Measurements from ENCODE around the gene KRT74.

The KRT74 gene

DNA sequence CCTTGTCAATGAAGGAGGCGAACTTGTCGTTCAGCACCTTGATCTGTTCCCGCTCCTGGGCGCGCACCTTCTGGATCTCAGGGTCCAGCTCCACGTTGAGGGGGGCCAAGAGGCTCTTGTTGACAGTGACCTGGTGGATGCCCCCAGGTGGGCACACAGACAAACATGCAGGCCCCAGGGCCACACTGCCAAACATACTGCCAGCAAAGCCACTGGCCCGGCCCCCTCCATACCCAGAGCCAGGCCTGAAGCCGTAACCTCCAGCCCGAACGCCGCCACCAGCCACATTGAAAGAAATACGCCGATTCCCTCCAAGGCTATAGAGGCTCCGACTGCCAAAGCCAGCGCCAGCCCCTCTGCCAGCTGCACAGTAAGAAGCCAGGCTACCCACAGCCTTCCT lies 337 bp downstream of the KRT74 start:
- DNase-seq (ENCODE audit: low spot score): no peak

DNA sequence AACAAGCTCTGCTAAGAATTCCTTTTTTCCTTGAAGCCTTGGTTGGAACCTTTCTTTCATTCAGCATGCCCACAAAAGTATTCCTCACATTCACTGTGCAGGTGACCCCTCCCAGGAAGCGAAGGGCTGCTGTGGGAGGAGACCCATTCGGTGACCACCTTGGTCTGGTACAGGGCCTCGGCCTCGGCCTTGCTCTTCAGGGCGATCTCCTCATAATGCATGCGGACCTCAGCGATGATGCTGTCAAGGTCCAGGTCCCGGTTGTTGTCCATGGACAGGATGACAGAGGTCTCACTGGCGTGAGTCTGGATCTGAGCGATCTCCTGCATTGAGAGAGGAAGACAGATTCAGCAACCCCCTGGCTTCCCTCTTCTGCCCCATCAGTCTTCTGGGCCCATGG lies 3.1 kb downstream of the KRT74 start:
- no peak for DNase-seq (ENCODE audit: low spot score)

DNA sequence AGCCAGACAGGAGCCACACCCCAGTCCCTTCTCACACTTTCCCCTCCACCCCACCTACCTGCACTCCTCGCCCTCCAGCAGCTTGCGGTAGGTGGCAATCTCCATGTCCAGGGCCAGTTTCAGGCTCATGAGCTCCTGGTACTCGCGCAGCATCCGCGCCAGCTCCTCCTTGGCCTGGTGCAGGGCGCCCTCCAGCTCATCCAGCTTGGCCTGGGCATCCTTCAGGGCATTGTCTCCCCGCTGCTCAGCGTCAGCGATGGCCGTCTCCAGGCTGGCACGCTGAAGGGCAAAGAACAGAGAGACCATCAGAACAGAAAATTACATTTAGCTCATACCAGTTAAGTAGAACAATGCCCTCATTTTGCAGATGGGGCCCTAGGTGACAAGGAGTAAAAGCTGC lies 5.5 kb downstream of the KRT74 start:
- DNase-seq (ENCODE audit: low spot score): no peak

DNA sequence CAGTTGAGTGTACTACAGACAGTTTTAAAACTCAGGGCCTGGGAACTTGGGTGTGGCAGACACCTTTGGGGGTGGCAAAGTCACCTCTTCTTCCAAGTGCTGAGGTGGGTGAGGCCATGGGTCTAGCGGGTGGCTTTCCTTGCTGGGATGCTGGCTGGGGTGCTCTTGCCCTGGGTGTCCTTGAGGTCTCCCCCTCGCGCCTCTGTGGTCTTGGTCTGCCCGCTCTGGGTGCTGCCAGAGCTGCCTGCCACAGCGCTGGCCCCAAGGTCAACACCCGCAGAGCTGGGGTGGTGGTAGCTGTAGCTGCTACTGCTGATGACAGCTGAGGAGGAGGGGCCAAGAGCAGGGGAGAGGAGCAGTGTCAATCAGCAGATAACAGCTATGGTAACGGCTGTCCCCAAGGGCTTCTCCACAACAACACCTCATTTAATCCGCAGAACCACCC lies 6.8 kb downstream of the KRT74 start:
- no peak for DNase-seq (ENCODE audit: low spot score)

DNA sequence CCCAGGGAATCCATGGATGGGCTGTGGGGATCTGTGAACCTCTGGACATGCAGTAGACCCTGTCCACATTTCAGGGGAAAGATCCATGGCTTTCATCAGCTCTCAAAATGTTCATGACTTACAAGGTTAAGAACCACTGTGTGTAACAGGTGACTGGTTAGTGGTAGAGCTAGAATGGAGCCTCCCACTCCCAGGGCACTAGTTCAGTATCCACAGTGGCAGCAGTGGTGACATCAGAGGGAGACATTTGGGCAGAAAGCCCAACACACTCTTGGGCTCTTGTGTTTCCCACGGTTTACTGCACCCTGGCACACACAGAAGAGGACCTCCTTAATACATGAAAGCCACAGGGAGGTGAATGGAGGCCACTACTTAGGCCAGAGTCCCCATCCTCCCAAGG lies 9.1 kb downstream of the KRT74 start:
- DNase-seq (ENCODE audit: low spot score): no peak

DNA sequence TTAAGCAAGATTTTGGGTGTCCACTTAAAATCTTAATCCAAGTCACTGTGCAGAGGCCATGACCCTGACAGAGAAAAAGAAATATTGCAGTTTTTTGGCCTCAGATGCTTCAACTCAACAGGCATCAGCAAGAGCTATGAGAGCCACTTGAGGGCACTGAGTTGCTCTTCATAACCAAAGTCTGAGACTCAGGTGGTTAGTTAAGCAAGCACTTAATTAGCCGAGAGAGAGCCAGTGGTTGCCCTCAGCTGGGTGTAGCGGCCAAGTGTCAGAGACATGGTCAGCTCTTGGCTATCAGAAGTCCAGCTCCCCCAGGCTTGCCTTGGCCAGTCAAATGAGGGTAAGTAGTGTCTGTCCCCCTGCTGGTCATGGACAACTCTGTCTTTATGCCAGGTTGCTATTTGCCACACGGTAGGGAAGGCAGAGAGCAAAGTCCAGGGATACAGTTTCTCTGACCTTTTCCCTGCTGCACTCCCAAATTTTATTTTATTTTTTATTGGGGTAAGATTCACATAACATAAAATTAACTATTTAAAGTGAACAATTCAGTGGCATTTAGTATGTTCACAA lies 11.7 kb downstream of the KRT74 start:
- no peak for DNase-seq (ENCODE audit: low spot score)

DNA sequence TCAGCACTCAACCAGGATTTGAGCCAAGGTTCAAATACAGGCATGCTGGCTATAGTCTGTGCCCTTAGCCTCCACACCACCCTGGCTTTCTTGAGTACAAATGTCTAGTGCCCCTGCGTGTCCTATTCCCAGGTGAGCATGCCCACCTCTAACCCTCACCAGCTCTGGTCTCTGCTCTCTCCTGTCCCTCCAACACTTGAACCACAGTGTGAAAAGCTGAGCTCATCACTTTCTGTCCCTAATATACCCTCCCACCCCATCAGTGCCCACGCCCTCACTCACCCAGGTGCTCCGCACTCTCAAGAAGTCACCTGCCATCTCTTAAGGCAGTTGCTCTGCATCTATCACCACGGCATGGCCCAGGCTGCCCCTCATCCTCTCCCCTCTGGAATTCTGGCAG lies 13.7 kb downstream of the KRT74 start:
- no peak for DNase-seq (ENCODE audit: low spot score)

DNA sequence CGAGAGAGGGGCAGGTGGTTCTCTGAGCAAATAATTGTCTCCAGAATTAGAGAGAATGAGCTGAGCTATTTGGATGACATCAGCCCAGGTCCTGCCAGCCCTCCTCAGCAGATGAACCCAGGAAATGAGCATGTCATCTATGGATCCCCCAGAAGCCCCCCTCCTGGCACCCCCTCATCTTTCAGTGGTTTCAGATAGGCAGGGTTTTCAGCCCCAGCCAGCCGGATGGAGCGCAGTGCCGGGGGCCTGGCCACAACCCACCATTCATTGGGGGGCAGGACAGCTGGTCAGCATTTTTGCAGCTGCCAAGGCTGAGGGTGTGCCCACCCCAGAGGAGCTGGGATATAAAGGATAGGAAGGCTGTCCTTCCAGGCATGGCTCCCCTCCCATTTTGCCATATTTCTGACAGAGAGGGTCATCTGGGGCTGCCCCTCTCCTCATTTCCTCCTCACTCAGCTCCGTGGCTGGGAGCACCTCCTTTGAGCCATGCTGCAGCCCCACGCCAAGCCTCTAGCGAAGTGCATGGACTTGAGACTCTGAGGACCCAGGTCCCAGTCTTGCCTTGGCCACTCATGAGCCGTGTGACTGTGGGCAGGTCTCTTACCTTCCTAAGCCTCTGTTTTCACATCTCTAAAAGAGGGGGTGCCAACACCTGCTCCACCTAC lies 14.7 kb downstream of the KRT74 start:
- DNase-seq (ENCODE audit: low spot score): no peak

DNA sequence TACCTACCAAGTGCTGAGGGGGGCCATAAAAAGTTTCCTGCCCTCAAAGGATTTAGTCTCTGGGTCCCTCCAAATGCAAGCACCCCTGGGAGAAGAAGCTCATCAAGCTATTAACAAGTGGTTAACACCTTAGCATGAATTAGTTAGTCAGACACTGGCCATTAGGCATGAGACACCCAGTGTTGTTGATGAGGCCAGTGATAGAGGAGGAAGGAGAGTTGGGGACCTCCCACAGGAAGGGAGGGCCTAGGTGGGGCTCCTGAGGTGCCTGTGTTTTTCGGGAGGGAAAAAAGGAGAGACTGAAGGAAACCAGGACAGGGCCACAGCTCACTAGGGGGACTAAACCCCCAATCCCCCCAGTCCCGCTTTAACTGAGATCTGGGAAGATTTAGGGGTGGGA lies 16.2 kb downstream of the KRT74 start:
- no peak for DNase-seq (ENCODE audit: low spot score)

DNA sequence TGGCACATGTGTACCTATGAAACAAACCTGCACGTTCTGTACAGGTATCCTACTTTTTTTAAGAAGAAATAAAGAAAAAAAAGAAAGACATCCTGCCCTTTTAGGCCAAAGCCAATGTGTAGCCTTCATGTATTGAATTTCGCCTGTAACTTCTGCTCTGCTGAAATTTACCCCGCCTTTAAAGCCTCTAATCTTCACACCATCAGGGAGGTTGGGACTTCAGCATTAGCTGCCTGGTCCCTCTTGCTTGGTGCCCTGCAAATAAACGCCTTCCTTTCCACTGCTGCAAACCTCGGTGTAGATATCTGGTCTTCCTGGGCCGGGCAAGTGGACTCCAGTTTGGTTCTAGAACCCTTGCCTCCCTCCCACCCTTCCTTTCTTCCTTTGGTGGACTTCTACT lies 18.1 kb downstream of the KRT74 start:
- no peak for DNase-seq (ENCODE audit: low spot score)

DNA sequence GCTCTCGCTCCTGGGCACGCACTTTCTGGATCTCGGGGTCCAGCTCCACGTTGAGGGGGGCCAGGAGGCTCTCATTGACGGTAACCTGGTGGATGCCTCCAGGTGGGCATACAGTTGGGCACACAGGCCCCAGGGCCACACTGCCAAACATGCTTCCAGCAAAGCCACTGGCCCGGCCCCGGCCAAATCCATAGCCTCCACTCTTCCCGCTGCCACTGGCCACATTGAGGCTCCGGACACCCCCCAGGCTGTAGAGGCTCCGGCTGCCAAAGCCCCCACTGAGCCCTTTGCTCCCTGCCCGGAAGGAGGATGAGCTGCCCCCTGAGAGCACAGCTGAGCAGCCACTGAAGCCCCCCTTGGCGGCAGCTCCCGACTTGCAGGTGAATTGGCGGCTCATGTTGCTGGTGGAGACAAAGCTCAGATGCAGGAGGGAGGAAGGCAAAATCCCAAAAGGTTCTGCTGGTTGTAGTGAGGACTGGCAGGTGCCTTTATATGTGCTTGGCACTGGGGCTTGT lies 20.9 kb downstream of the KRT74 start, which contains the start of gene KRT71:
KRT71 (minus strand) TSS at position 465 of the 515 bp plus-strand sequence; CDS start at position 397, 68 bp downstream.
- DNase-seq (ENCODE audit: low spot score): no peak

DNA sequence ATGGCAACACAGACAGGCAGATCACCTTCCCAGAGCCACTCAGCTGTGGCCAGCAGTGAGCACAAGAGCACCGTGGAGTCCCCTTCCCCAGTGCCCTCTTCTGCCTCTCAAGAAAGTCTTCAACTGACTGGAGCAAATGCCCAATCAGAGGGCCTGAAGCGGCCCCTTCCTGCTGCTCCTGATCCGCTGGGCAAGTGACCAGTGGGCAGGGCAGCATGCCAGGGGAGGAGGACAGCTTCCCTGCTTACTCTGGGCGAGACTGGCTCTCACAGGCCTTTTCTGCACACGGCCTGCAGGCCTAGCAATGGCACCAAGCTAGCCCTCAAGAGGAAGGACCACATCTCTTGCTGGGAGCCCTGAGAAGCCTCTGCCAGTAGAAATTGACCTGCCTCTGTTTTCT lies 21.6 kb downstream of the KRT74 start:
- DNase-seq (ENCODE audit: low spot score): no peak

DNA sequence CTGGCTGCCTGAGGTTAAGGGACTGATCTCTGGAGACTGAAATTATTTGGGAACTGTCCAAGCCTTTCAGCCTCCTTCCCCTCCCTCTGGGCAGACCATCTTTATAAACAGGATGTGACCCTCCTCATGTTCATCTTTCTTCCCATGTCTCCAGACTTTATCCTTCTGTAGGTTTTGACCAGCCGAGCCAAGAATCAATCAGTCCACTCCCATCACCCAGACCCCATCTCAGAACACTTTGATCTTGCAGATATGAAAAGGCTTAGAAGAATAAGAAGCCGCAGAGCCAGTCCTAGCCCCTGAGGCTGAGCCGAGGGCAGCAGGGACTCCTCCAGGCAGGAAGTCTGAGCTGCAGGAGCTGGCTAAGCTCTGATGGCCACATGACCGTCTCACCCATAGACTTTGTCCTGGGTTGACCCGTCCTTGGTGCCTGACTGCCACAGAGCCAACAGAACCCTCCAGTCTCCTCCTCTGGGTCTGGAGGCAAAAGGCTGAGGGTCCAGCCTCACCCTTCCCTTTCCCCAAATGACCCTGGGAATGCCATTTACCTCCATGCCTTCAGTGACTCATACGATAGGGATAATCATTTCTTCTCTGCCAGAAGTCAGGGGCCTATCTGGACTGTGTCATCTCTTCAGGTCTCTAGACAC lies 22.3 kb downstream of the KRT74 start:
- peak; percentile 49 for DNase-seq (ENCODE audit: low spot score)

DNA sequence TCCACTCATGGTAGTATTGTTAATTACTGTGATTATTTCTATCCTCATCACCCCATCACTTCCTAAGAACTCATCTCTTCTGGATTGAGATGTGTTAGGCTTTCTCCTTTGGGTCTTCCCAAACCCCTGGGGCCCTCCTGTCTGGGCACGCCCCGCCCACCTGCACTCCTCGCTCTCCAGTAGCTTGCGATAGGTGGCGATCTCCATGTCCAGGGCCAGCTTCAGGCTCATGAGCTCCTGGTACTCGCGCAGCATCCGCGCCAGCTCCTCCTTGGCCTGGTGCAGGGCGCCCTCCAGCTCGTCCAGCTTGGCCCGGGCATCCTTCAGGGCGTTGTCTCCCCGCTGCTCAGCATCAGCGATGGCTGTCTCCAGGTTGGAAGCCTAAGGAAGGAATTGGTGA lies 27.5 kb downstream of the KRT74 start:
- DNase-seq (ENCODE audit: low spot score): no peak

DNA sequence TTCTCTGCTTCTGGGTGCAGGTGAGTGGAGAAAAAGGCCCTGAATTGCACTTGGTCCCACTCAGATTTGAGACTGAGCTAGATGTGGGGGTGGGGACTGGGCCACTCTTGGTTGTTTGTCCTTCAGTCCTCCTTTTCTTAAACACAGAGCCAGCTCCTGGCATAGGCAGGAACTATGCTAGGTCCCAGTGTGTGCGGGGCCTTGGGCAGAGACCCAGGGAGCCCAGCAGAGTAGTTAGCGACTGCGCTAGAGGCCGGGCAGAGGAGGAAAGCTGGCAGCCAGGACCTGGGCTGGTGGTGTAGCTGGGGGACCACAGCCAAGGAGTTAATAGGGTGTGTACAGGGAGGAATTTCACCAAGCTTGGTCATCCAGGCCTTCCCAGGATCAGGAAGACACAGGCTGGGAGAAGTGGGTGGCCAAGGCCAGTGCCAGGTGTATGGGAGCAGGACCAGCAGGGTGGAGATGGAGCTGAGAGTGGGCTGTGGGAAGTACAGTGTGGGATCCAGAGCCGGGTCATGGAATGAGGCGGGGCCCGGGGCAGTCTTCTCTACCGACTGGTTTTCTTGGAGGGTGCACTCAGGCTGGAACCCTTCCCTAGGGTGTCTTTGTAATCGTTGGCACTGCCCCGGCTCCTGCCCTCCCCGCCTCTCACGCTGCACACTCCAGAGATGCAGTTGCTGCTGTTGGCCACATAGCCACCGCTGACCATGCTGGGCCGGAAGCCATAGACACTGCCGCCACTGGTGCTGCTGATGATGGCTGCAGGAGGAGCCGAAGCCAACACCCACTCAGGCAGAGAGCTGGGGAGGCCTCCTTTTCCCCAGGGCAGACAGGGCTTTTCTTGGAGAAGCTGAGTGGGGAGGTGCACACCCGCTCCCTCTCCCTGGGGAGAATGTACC lies 29.4 kb downstream of the KRT74 start:
- DNase-seq (ENCODE audit: low spot score): no peak

DNA sequence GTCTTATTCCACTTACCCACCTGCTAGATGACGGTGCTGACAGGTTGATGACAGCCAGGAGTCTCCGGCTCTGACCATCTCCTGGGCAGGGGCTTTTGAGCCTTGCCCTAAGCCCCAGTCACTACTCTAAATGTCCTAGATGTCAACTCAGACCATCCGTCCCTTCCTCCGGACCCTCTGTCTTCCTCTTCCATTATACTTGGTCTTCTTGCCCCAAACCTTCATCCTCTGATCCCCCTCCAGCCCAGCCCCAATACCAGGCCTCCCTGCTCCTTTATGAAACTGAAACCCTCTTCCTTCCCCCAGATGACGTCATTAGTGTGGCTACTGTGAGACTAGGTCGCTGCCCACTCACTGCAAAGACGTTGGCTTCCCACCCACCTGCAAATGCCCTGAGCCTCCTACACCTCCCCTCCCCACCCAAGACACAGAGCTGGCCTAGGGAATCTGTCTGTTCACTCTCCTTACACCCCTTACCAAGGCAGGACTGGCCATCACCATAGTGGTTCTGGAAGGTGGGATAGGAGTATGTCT lies 30.8 kb downstream of the KRT74 start:
- DNase-seq (ENCODE audit: low spot score): no peak

DNA sequence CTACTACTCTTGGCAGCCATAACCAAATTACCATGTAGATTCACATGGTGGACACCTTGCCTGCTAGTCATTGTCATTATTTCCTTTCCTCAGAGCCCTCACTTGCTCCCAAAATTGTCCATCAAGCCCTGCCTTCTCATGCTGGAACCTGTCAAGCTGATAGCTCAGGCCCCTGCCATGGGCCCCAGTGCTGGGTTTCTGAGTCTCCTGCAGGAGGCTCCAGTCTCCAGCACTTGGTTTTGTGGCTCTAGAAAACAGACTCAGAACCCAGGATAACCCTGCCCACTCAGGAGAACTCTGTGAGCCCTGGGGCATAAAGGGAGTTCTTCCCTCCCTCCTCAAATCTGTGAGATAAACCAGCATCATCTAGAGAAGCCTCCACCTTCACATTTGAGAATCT lies 31.5 kb downstream of the KRT74 start:
- no peak for DNase-seq (ENCODE audit: low spot score)

DNA sequence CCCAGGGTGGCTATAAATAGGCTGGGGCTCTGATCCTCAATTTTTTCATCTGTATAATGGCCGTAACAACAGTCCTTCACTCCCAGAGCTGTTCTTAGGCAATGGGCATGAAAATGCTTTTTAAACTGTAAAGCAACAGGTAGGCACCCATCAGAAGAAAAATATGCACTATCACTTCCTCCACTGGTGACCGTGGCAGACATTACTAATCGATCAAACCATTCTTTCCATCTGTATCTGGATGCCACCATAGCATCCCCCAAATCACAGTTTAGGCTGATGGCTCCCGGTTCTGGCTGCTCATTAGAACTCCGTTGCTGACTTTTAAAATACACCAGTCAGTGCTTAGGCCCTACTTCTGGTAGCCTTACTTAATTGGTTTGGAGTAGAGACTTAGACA lies 31.9 kb downstream of the KRT74 start:
- no peak for DNase-seq (ENCODE audit: low spot score)

DNA sequence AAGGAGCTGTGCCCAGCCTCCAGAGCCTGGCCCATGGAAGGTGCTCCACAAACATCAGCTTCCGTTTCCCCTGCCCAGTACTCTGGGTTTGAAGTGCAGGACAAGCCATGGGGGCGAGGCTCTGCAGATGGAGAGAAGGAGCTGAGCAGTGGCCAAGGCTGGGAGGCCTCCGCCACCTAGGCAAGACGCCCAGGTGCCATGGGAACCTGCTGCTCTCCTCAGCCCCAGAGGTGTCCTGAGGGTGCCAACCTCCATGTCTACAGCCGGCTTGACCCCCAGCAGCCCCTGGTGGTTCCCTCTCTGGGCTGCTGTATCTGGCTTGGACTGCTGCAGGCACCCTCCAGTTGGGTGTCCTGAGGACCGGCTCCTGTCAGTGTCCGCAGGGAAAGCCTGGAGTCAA lies 33.1 kb downstream of the KRT74 start:
- no peak for DNase-seq (ENCODE audit: low spot score)

DNA sequence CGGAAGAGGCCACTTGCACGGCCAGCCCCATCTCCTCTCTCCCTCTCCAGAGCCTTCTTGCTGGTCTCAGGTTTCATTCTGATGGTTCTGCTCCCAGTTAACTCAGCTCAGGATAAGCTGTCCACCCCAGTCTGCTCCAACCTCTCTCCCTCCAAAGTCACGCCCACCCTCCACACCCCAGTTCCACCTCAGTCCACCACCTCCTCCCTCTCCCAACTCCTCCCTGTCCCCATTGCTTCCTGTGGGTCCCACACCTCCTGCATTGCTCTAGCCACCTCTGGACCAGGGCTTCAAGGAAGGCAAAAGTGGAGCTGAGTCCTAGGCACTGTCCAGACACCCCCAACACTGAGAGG lies 33.8 kb downstream of the KRT74 start:
- DNase-seq (ENCODE audit: low spot score): peak; percentile 36

DNA sequence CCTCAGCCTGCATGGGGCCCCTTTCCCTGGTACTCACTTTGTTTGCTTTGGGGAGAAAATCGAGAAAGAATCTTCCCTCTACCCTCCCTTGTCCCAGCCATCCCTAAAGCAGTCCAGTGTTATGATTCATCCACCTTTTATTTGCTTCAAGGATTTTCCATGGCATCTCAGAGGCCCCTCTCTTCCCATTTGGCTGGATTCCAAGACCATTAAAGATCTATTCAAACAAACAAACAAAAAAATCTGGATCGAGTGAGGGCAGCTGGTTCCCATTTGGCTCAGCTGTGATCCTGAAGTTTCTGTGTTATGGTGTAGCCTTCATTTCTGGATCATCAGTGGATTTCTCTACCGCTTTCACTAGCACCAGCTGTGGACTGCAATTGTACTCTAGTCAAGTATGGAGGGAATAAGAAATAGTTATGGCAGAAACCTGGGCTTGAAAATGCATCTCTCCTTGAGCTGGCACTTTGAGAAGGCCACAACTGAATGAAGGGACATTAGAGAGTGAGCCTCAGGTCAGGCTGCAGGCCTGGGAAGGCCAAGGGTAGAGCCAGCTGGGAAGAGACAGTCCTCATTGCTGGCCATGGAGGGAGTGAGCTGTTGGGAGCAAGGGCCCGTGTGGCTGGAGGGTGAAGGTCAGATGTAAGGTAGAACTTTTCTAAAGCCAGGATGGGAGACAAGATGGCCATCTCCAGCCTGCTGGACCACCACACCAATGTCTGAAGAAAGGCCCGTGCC lies 34.4 kb downstream of the KRT74 start:
- DNase-seq (ENCODE audit: low spot score): peak; percentile 55

DNA sequence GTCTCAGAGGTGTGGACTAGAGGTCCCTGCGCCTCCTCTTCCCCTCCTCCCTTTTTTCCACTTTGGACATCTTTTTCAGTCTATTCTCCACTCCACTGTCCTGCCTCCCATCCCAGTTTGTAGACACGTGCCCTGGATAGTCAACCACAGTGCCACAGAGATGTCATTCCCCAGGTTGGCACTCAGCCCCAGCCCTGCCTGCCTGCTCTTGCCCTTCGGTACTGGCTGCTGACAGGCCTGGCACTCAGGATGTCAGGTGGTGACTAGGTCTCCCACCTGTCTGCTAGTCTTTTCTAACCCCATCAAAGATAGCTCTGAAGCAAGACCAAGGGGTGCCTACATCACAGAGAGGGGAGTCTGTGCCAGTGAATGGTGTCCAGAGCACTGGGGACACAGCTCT lies 36.5 kb downstream of the KRT74 start:
- no peak for DNase-seq (ENCODE audit: low spot score)

All from SW480 (cell line).